HCT116 (cell line): ENCODE data around the gene GRM5. TPM values are rescaled to one million over a fixed set of nuclear protein-coding genes. Genes with fewer than 3 reads are reported as not detected.
A peak's percentile ranks its signal among the peaks of the same experiment; 100 is the strongest.

Experiments used
- ATAC-seq: fragments of 200-7000 bp; cut with Tn5 transposase; 2 replicates; pipeline ENCODE4 v1.9.1; 2020; ENCODE audit warnings: mild to moderate bottlenecking, moderate library complexity
- BruUV-seq: library from RNA; stranded (reverse); fragments of 400-500 nt; replicated peaks from 2 replicates; lab custom pipeline; 2021; lab: Mats Ljungman, UMichigan
- CTCF ChIA-PET: fragments of 300-600 bp; sonication (Branson Sonifier 250); formaldehyde crosslinking; loops from one replicate; lab custom pipeline; 2021; ENCODE audit warnings: antibody characterized with exemption; lab: Charles Lee
- POLR2A ChIA-PET: fragments of 300-600, 350-600 bp; sonication (Branson Sonifier 250); formaldehyde crosslinking; loops from one replicate; lab custom pipeline; 2021; ENCODE audit warnings: antibody characterized with exemption; lab: Charles Lee
- RAD21 ChIA-PET, 2 experiments: fragments of 300-600 bp; sonication (Branson Sonifier 250); formaldehyde crosslinking; loops; one replicate each; lab custom pipeline; 2023; ENCODE audit warnings: low total read pairs in 2 of 2; ENCODE audit not compliant: uncharacterized antibody in 2 of 2, unreplicated experiment in 2 of 2, low non-redundant PET in 1 of 2; lab: Charles Lee
- DNase-seq: peaks from one replicate; pipeline ENCODE4 v3.0.0-alpha.2; 2010; ENCODE audit warnings: low read depth, low spot score
- H2AFZ ChIP-seq: fragments of 200-600 bp; shearing (Covaris generic), sonication (generic); 2 replicates; pipeline ENCODE4 v1.6.1; 2017; ENCODE audit warnings: low read depth, mixed run types, mixed read lengths, antibody characterized with exemption, low read length; ENCODE audit not compliant: poor library complexity, severe bottlenecking
- H3K27ac ChIP-seq: 2 replicates; pipeline ENCODE4 v1.5.1; 2012; ENCODE audit warnings: low read depth, low read length
- H3K27me3 ChIP-seq: fragments of 200-600 bp; sonication (generic); 2 replicates; pipeline ENCODE4 v1.6.1; 2016; ENCODE audit warnings: mixed run types, low read length, mixed read lengths; ENCODE audit not compliant: insufficient read depth
- H3K36me3 ChIP-seq, 2 experiments: fragments of 200-500 bp in 1 of 2; fragments of 200-600 bp in 1 of 2; sonication (Bioruptor generic) in 1 of 2; sonication (generic) in 1 of 2; 2 replicates each; pipeline versions ENCODE4 v1.5.1 to v1.6.1; 2014 to 2016; ENCODE audit warnings: low read length in 2 of 2, inconsistent platforms in 1 of 2, mixed read lengths in 1 of 2, mixed run types in 1 of 2; ENCODE audit not compliant: insufficient read depth in 2 of 2, control insufficient read depth in 1 of 2
- H3K4me1 ChIP-seq, 2 experiments: fragments of 200-600 bp in 1 of 2; sonication (generic) in 1 of 2; 2 replicates each; pipeline versions ENCODE4 v1.5.1 to v1.6.1; 2012 to 2017; ENCODE audit warnings: low read length in 2 of 2, inconsistent platforms in 1 of 2, mild to moderate bottlenecking in 1 of 2, mixed read lengths in 1 of 2, mixed run types in 1 of 2, moderate library complexity in 1 of 2; ENCODE audit not compliant: insufficient read depth in 2 of 2, control insufficient read depth in 1 of 2
- H3K4me2 ChIP-seq: fragments of 200-600 bp; sonication (generic); 2 replicates; pipeline ENCODE4 v1.6.1; 2017; ENCODE audit warnings: mixed run types, low read length, mixed read lengths
- H3K4me3 ChIP-seq, 2 experiments: fragments of 200-600 bp in 1 of 2; sonication (generic) in 1 of 2; replicated peaks in 1 of 2; 2 replicates each; pipeline ENCODE4 v1.5.1; 2011 to 2016; ENCODE audit warnings: low read length in 2 of 2, control low read depth in 1 of 2, low read depth in 1 of 2, mild to moderate bottlenecking in 1 of 2, mixed read lengths in 1 of 2, mixed run types in 1 of 2
- H3K79me2 ChIP-seq: fragments of 200-600 bp; sonication (generic); 2 replicates; pipeline ENCODE4 v1.6.1; 2017; ENCODE audit warnings: mild to moderate bottlenecking, mixed run types, low read length, moderate library complexity, mixed read lengths; ENCODE audit not compliant: insufficient read depth
- H3K9ac ChIP-seq: fragments of 200-600 bp; sonication (generic); 2 replicates; pipeline ENCODE4 v1.6.1; 2016; ENCODE audit warnings: low read length, mixed read lengths
- H3K9me2 ChIP-seq: fragments of 200-600 bp; sonication (generic), shearing (Covaris generic); 2 replicates; pipeline ENCODE4 v1.6.1; 2017; ENCODE audit warnings: mixed run types, mild to moderate bottlenecking, moderate library complexity; ENCODE audit not compliant: insufficient read depth
- H3K9me3 ChIP-seq, 2 experiments: fragments of 200-500 bp in 1 of 2; fragments of 200-600 bp in 1 of 2; sonication (Bioruptor generic) in 1 of 2; sonication (generic) in 1 of 2; 2 replicates each; pipeline ENCODE4 v1.6.1; 2014 to 2017; ENCODE audit warnings: low read length in 2 of 2, mixed read lengths in 2 of 2, inconsistent platforms in 1 of 2, low read depth in 1 of 2, mild to moderate bottlenecking in 1 of 2, mixed run types in 1 of 2, moderate library complexity in 1 of 2; ENCODE audit not compliant: control insufficient read depth in 1 of 2, insufficient read depth in 1 of 2
- H4K20me1 ChIP-seq: fragments of 200-600 bp; sonication (generic), shearing (Covaris generic); 2 replicates; pipeline ENCODE4 v1.6.1; 2017; ENCODE audit warnings: mixed run types, mild to moderate bottlenecking, moderate library complexity; ENCODE audit not compliant: insufficient read depth
- ATF3 ChIP-seq: IDR thresholded peaks from 2 replicates; pipeline ENCODE4 v1.6.1; 2012
- CBX3 ChIP-seq: IDR thresholded peaks from 2 replicates; pipeline ENCODE4 v1.6.1; 2012; ENCODE audit warnings: low read depth
- CEBPB ChIP-seq: IDR thresholded peaks from 2 replicates; pipeline ENCODE4 v1.6.1; 2012; ENCODE audit warnings: low read depth
- FOSL1 ChIP-seq: IDR thresholded peaks from 2 replicates; pipeline ENCODE4 v1.6.1; 2012; ENCODE audit warnings: low read depth
- JUND ChIP-seq: IDR thresholded peaks from 2 replicates; pipeline ENCODE4 v1.6.1; 2012
- MAX ChIP-seq: IDR thresholded peaks from 2 replicates; pipeline ENCODE4 v1.6.1; 2012
- POLR2A ChIP-seq: IDR thresholded peaks from 2 replicates; pipeline ENCODE4 v1.7.0; 2011; ENCODE audit warnings: borderline replicate concordance; ENCODE audit not compliant: insufficient read depth, insufficient read length; ENCODE audit errors: extremely low read depth
- POLR2AphosphoS5 ChIP-seq: IDR thresholded peaks from 2 replicates; pipeline ENCODE4 v1.6.1; 2011; ENCODE audit warnings: mild to moderate bottlenecking, low read depth, low read length, moderate library complexity
- SIN3A ChIP-seq: IDR thresholded peaks from 2 replicates; pipeline ENCODE4 v1.6.1; 2012; ENCODE audit warnings: low read depth
- SP1 ChIP-seq: IDR thresholded peaks from 2 replicates; pipeline ENCODE4 v1.6.1; 2012; ENCODE audit warnings: low read depth
- SRF ChIP-seq: IDR thresholded peaks from 2 replicates; pipeline ENCODE4 v1.6.1; 2012; ENCODE audit warnings: low read depth
- ZBTB33 ChIP-seq: IDR thresholded peaks from 2 replicates; pipeline ENCODE4 v1.6.1; 2011; ENCODE audit warnings: mild to moderate bottlenecking, low read length, moderate library complexity; ENCODE audit not compliant: insufficient replicate concordance; ENCODE audit errors: extremely low read depth
- intact Hi-C: fragments of 100-400 bp; cut with micrococcal nuclease; formaldehyde crosslinking; loops from 2 replicates; pipeline ENCODE4 v1.10.0; 2022
- total RNA-seq: library from RNA; stranded (reverse); gene quantifications from one replicate; pipeline ENCODE4 v1.2.1, GENCODE V29; 2021; ENCODE audit not compliant: unreplicated experiment

The GRM5 gene
- total RNA-seq, 1 experiment from 2014 or later, result not detected

GRCh38 chr11:88535916-88536547 lies 529.8 kb downstream of the GRM5 start:
- peak overlapping the region; percentile 56 for H3K4me2 ChIP-seq
- H2AFZ ChIP-seq, result peak overlapping the region; percentile 75
- H3K79me2 ChIP-seq, result no peaks in the 10 kb centered on the region
- ChIA-PET POLR2A (no interaction called here), RAD21 (no interaction called here), CTCF (interaction anchor here (0.7 to 1.3 kb wide), 3 partner anchors 10 to 520 kb away, joined by 3 read pairs; no protein-coding TSS in a partner anchor)
- DNase-seq, result peak; percentile 77
- no peak overlapping the region for H3K27ac ChIP-seq
- no TSS peak for BruUV-seq
- H3K9me3 ChIP-seq, result no peaks in the 10 kb centered on the region
- H3K9ac ChIP-seq, result peak overlapping the region; percentile 15; the same call in 1 of the 2 replicates
- intact Hi-C loops, result no loop called here
- H3K4me1 ChIP-seq, result peaks cover 4 to 33% of the 10 kb centered on the region in 2 experiments; a peak in 3 of 4 replicates
- H4K20me1 ChIP-seq, result no peaks in the 10 kb centered on the region
- no peaks in the 10 kb centered on the region for H3K36me3 ChIP-seq
- H3K9me2 ChIP-seq, result no peaks in the 10 kb centered on the region
- no peaks in the 10 kb centered on the region for H3K27me3 ChIP-seq
- TF ChIP-seq POLR2A (no peak), ATF3 (peak; percentile 39; the same call in 1 of the 2 replicates), SP1 (peak; percentile 93), JUND (peak; percentile 95), POLR2AphosphoS5 (peak; percentile 28; the same call in 1 of the 2 replicates), MAX (peak; percentile 45; the same call in 1 of the 2 replicates), CEBPB (peak; percentile 75), SRF (peak; percentile 72; the same call in 1 of the 2 replicates), ZBTB33 (no peak), FOSL1 (peak; percentile 96), SIN3A (no peak), CBX3 (peak; percentile 85)
- TF ChIP-seq, all 23 proteins: peak for 9
- peak overlapping the region in 1 of 2 experiments; percentile 10; a peak in 1 of 4 replicates for H3K4me3 ChIP-seq
- peak; percentile 95 for ATAC-seq
